SK-N-SH (cell line): ENCODE data around the gene HTRA2. TPM values are rescaled to one million over a fixed set of nuclear protein-coding genes. Genes with fewer than 3 reads are reported as not detected.

Experiments used
- CTCF ChIA-PET: fragments of 300-600, 350-600 bp; formaldehyde crosslinking; extraction: SDS; loops from one replicate; lab custom pipeline; 2021; lab: Yijun Ruan, JAX
- POLR2A ChIA-PET: fragments of 350-600 bp; sonication (Branson Sonifier 250); formaldehyde crosslinking; extraction: SDS; loops from one replicate; lab custom pipeline; 2020; ENCODE audit warnings: antibody characterized with exemption, inconsistent platforms; lab: Yijun Ruan, JAX
- DNase-seq: peaks from one replicate; pipeline ENCODE4 v3.0.0; 2012
- H2AFZ ChIP-seq: fragments of 200-600 bp; sonication (generic); 2 replicates; pipeline ENCODE4 v1.8.1; 2016; ENCODE audit warnings: antibody characterized with exemption, mild to moderate bottlenecking, low read depth
- H3F3A ChIP-seq: fragments of 200-600 bp; sonication (generic); replicated peaks from 2 replicates; pipeline ENCODE3; 2016; ENCODE audit warnings: antibody characterized with exemption, mild to moderate bottlenecking; ENCODE audit not compliant: insufficient read depth
- H3K27ac ChIP-seq, 2 experiments: fragments of 200-500 bp in 1 of 2; fragments of 200-600 bp in 1 of 2; sonication (Bioruptor generic) in 1 of 2; sonication (generic), shearing (Covaris generic) in 1 of 2; 2 replicates each; pipeline versions ENCODE4 v1.5.1 to v1.6.1; 2014 to 2016; ENCODE audit warnings: low read depth in 2 of 2, inconsistent platforms in 1 of 2, low read length in 1 of 2, mild to moderate bottlenecking in 1 of 2, mixed read lengths in 1 of 2
- H3K27me3 ChIP-seq: fragments of 200-600 bp; sonication (generic), shearing (Covaris generic); 2 replicates; pipeline ENCODE4 v1.6.1; 2016; ENCODE audit warnings: mixed run types; ENCODE audit not compliant: insufficient read depth
- H3K36me3 ChIP-seq, 2 experiments: fragments of 200-500 bp in 1 of 2; fragments of 200-600 bp in 1 of 2; sonication (Bioruptor generic) in 1 of 2; sonication (generic) in 1 of 2; replicated peaks in 1 of 2; 2 replicates each; pipeline versions ENCODE3 to v1.5.1; 2014 to 2016; ENCODE audit warnings: low read length in 1 of 2, mild to moderate bottlenecking in 1 of 2; ENCODE audit not compliant: insufficient read depth in 2 of 2, control insufficient read depth in 1 of 2
- H3K4me1 ChIP-seq, 2 experiments: fragments of 200-500 bp in 1 of 2; fragments of 200-600 bp in 1 of 2; sonication (Bioruptor generic) in 1 of 2; sonication (generic), shearing (Covaris generic) in 1 of 2; 2 replicates each; pipeline versions ENCODE4 v1.5.1 to v1.6.1; 2014 to 2016; ENCODE audit warnings: low read depth in 1 of 2, low read length in 1 of 2, mixed run types in 1 of 2; ENCODE audit not compliant: insufficient read depth in 2 of 2, control insufficient read depth in 1 of 2
- H3K4me2 ChIP-seq: fragments of 200-600 bp; sonication (generic), shearing (Covaris generic); 2 replicates; pipeline ENCODE4 v1.6.1; 2017; ENCODE audit warnings: mixed run types
- H3K4me3 ChIP-seq, 2 experiments: fragments of 200-500 bp in 1 of 2; fragments of 200-600 bp in 1 of 2; sonication (Bioruptor generic) in 1 of 2; sonication (generic), shearing (Covaris generic) in 1 of 2; 2 replicates each; pipeline versions ENCODE4 v1.5.1 to v1.8.1; 2014 to 2016; ENCODE audit warnings: low read depth in 2 of 2, inconsistent platforms in 1 of 2, low read length in 1 of 2, mild to moderate bottlenecking in 1 of 2, mixed read lengths in 1 of 2, moderate library complexity in 1 of 2
- H3K79me2 ChIP-seq: fragments of 200-600 bp; sonication (generic); 2 replicates; pipeline ENCODE4 v1.8.1; 2017; ENCODE audit warnings: mild to moderate bottlenecking; ENCODE audit not compliant: insufficient read depth
- H3K9ac ChIP-seq: fragments of 200-600 bp; sonication (generic); 2 replicates; pipeline ENCODE4 v1.6.1; 2017; ENCODE audit warnings: mixed run types
- H3K9me2 ChIP-seq: fragments of 200-600 bp; sonication (generic); 2 replicates; pipeline ENCODE4 v1.6.1; 2017; ENCODE audit warnings: mixed run types
- H3K9me3 ChIP-seq: fragments of 200-600 bp; sonication (generic); 2 replicates; pipeline ENCODE4 v1.6.1; 2017; ENCODE audit warnings: mixed run types, mild to moderate bottlenecking, moderate library complexity
- H4K20me1 ChIP-seq: fragments of 200-600 bp; sonication (generic); 2 replicates; pipeline ENCODE4 v1.6.1; 2017; ENCODE audit warnings: mild to moderate bottlenecking, mixed run types; ENCODE audit not compliant: insufficient read depth
- ELF1 ChIP-seq: IDR thresholded peaks from 2 replicates; pipeline ENCODE4 v1.4.0; 2012
- FOSL2 ChIP-seq: IDR thresholded peaks from 2 replicates; pipeline ENCODE4 v1.4.0; 2012; ENCODE audit warnings: low read depth, mild to moderate bottlenecking, moderate library complexity, borderline replicate concordance
- GATA2 ChIP-seq: sonication (generic); formaldehyde crosslinking; IDR thresholded peaks from 2 replicates; pipeline ENCODE4 v1.5.0; 2020; ENCODE audit warnings: mild to moderate bottlenecking, missing genetic modification reagents
- MEF2A ChIP-seq: IDR thresholded peaks from 2 replicates; pipeline ENCODE4 v1.4.0; 2012; ENCODE audit warnings: low read depth, borderline replicate concordance
- NFIC ChIP-seq: IDR thresholded peaks from 2 replicates; pipeline ENCODE4 v1.4.0; 2012; ENCODE audit warnings: borderline replicate concordance
- NRF1 ChIP-seq: IDR thresholded peaks from 2 replicates; pipeline ENCODE4 v1.6.1; 2012; ENCODE audit warnings: low read depth, mild to moderate bottlenecking, low read length
- RAD21 ChIP-seq: IDR thresholded peaks from 2 replicates; pipeline ENCODE4 v1.6.1; 2012; ENCODE audit warnings: mild to moderate bottlenecking, low read length
- RFX5 ChIP-seq: IDR thresholded peaks from 2 replicates; pipeline ENCODE4 v1.6.1; 2012; ENCODE audit warnings: mild to moderate bottlenecking, improper control_type of control experiment, low read length
- TCF12 ChIP-seq: IDR thresholded peaks from 2 replicates; pipeline ENCODE4 v1.4.0; 2012
- YY1 ChIP-seq: IDR thresholded peaks from 2 replicates; pipeline ENCODE4 v1.4.0; 2012; ENCODE audit warnings: low read depth, mild to moderate bottlenecking
- WGBS: methylation state at CpG from one replicate; pipeline ENCODE4 v1.1.6; 2017; ENCODE audit warnings: low lambda C conversion rate; 5-methylcytosine and 5-hydroxymethylcytosine counted together
- polyA plus RNA-seq, 3 experiments: library from polyadenylated mRNA; depleted of rRNA; stranded (reverse); fragments of >200 nt; gene quantifications; 2 replicates each; pipeline ENCODE4 v1.2.3, GENCODE V29; 2012
- TF ChIP-seq, protein P1 (sequence below): fragments of 150-350 bp; IDR thresholded peaks from 2 replicates; pipeline ENCODE4 v1.6.1; 2017; ENCODE audit warnings: antibody characterized with exemption, low read length, low read depth, borderline replicate concordance
- TF ChIP-seq, protein P2 (sequence below): IDR thresholded peaks from 2 replicates; pipeline ENCODE4 v1.4.0; 2012; ENCODE audit warnings: low read depth
- TF ChIP-seq, protein P3 (sequence below): IDR thresholded peaks from 2 replicates; pipeline ENCODE4 v1.6.1; 2012; ENCODE audit warnings: mild to moderate bottlenecking, low read depth, low read length, moderate library complexity
- TF ChIP-seq, protein P4 (sequence below): IDR thresholded peaks from 2 replicates; pipeline ENCODE4; 2012

The HTRA2 gene
- polyA plus RNA-seq, 1 of the 3 experiments (the other 2 are of a cell fraction): 55.7 TPM

DNA sequence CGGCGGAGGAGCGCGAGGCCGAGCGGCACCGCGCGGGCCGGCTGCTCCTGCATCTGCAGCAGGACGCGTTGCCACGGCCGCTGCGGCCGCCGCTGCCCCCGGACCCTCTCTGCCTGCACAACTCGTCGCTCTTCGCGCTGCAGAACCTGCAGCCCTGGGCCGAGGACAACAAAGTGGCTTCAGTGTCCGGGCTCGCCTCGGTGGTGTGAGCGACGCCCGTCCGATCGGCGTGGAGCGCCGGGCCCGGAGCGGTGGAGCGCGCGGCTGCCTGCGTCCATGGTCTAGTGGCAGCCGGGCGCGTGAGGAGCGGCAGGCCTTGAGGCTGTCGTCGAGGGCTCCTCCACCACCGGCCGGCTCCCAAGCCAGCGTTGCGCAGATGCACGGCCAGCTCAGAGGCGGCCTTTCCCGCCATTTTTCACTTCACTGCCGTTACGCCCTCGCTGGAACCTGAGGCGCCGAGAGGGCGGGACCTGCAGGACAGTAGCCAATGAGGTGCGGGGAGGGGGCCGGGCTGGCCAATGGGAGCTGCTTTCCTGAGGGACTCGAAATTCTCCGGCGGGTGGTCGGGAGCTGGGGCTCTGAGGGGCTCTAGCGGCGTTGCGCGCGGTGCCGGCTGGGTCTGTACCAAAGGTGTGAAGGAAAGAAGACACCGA, 13.6 kb upstream of the HTRA2 start:
- Histone ChIP-seq H3K4me3 (no peak overlapping the region; a peak in 1 of 4 replicates), H4K20me1 (no peaks in the 10 kb centered on the region), H3K79me2 (peaks cover 23% of the 10 kb centered on the region; the same call in 1 of the 2 replicates), H2AFZ (no peak overlapping the region), H3K36me3 (peaks cover 4% of the 10 kb centered on the region in 2 experiments), H3K9me3 (no peaks in the 10 kb centered on the region), H3K9me2 (no peaks in the 10 kb centered on the region), H3K4me1 (peaks cover 9 to 18% of the 10 kb centered on the region in 2 experiments; a peak in 1 of 4 replicates), H3K27me3 (no peaks in the 10 kb centered on the region), H3K9ac (no peak overlapping the region), H3K4me2 (no peak overlapping the region), H3F3A (peaks cover 12% of the 10 kb centered on the region), H3K27ac (no peak overlapping the region)
- ChIA-PET CTCF (interaction anchor here (2.4 to 2.5 kb wide), 2 partner anchors 8 to 33 kb away, joined by 7 to 10 read pairs; partner anchors contain the start of genes CCDC142 and TTC31), POLR2A (no interaction called here)
- TF ChIP-seq YY1: no peak
- TF ChIP-seq NRF1: no peak
- TF ChIP-seq MEF2A: no peak
- TF ChIP-seq NFIC: no peak
- TF ChIP-seq RAD21: no peak
- no peak for TF ChIP-seq RFX5
- no peak for TF ChIP-seq TCF12
- TF ChIP-seq, protein P1, sequence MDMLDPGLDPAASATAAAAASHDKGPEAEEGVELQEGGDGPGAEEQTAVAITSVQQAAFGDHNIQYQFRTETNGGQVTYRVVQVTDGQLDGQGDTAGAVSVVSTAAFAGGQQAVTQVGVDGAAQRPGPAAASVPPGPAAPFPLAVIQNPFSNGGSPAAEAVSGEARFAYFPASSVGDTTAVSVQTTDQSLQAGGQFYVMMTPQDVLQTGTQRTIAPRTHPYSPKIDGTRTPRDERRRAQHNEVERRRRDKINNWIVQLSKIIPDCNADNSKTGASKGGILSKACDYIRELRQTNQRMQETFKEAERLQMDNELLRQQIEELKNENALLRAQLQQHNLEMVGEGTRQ: no peak
- TF ChIP-seq, protein P2, sequence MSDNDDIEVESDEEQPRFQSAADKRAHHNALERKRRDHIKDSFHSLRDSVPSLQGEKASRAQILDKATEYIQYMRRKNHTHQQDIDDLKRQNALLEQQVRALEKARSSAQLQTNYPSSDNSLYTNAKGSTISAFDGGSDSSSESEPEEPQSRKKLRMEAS: no peak
- TF ChIP-seq, protein P3, sequence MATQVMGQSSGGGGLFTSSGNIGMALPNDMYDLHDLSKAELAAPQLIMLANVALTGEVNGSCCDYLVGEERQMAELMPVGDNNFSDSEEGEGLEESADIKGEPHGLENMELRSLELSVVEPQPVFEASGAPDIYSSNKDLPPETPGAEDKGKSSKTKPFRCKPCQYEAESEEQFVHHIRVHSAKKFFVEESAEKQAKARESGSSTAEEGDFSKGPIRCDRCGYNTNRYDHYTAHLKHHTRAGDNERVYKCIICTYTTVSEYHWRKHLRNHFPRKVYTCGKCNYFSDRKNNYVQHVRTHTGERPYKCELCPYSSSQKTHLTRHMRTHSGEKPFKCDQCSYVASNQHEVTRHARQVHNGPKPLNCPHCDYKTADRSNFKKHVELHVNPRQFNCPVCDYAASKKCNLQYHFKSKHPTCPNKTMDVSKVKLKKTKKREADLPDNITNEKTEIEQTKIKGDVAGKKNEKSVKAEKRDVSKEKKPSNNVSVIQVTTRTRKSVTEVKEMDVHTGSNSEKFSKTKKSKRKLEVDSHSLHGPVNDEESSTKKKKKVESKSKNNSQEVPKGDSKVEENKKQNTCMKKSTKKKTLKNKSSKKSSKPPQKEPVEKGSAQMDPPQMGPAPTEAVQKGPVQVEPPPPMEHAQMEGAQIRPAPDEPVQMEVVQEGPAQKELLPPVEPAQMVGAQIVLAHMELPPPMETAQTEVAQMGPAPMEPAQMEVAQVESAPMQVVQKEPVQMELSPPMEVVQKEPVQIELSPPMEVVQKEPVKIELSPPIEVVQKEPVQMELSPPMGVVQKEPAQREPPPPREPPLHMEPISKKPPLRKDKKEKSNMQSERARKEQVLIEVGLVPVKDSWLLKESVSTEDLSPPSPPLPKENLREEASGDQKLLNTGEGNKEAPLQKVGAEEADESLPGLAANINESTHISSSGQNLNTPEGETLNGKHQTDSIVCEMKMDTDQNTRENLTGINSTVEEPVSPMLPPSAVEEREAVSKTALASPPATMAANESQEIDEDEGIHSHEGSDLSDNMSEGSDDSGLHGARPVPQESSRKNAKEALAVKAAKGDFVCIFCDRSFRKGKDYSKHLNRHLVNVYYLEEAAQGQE: no peak
- TF ChIP-seq GATA2 (CRISPR knock-in tag): no peak
- no peak for TF ChIP-seq ELF1
- TF ChIP-seq, protein P4, sequence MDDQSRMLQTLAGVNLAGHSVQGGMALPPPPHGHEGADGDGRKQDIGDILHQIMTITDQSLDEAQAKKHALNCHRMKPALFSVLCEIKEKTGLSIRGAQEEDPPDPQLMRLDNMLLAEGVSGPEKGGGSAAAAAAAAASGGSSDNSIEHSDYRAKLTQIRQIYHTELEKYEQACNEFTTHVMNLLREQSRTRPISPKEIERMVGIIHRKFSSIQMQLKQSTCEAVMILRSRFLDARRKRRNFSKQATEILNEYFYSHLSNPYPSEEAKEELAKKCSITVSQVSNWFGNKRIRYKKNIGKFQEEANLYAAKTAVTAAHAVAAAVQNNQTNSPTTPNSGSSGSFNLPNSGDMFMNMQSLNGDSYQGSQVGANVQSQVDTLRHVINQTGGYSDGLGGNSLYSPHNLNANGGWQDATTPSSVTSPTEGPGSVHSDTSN: no peak
- TF ChIP-seq FOSL2: no peak
- DNase-seq: peak; percentile 72
- WGBS: 93% methylated on average over 64 of the region's 72 CpGs
